ENCODE data around the gene TAP1.

TAP1 gene

GRCh38 chr6:32799168-32799567 is 54.3 kb downstream of the TAP1 start:
- peak in 1 of 5 experiments; percentile 33 for DNase-seq

GRCh38 chr6:32796848-32797776 is 56.4 kb downstream of the TAP1 start:
- DNase-seq, result peak; percentile 46 to 71 (median 66)

Data from T-helper 2 cell (primary cell).